ENCODE data around the gene HRH2.

The HRH2 gene

DNA sequence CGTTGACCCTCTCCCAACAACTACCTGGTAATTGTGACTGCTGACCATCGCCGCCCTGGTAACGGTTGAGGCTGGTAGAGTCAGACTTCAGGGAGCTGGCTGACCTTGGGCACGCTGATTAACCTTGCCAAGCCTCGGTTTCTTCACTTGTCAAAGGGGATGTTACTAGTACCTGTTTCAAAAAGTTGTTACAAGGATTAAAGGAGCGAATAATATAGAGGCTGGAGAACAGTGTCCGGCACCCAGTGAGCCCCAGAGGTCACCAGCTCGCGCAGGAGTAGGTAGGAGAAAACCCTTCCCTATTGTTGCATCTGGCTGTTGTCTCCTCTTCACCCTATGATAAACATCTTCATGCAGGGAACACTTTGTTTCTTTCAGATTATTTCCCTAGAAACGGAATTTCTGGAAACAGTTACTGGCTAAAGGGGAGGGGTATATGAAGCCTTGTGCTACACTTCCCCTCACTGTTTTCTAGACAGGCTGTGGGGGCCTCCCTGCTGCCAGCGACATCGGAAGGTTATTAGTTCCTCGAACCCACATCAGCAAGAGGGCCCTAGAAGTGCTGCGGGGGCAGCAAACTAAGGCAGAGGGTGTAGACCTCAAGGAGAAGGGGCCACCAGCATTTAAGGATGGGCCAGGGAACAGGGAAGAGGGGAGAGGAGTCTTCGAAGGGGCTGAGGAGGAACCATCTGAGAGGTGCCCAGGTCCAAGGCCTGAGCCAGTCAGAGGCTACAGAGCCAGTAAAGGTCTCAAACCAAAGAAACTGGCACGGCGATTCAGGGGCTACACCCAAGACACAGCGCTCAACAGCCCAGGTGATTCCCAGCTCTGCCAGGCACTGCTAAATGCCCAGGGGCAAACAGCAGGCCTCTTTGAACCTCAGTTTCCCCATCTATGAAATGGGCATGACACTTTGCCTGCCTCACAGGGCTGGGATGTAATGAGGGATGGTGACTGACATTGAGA lies 37.6 kb downstream of the HRH2 start:
- no peak for DNase-seq (ENCODE audit: low spot score in 2 of 2)
- Mint-ChIP-seq H3K9me3 (no peaks in the 10 kb centered on the region), H3K27ac (no peak overlapping the region), H3K4me3 (no peak overlapping the region), H3K4me1 (no peaks in the 10 kb centered on the region), H3K27me3 (peaks cover 18% of the 10 kb centered on the region), H3K36me3 (no peaks in the 10 kb centered on the region)
- ATAC-seq (ENCODE audit: low read depth), result no peak

DNA sequence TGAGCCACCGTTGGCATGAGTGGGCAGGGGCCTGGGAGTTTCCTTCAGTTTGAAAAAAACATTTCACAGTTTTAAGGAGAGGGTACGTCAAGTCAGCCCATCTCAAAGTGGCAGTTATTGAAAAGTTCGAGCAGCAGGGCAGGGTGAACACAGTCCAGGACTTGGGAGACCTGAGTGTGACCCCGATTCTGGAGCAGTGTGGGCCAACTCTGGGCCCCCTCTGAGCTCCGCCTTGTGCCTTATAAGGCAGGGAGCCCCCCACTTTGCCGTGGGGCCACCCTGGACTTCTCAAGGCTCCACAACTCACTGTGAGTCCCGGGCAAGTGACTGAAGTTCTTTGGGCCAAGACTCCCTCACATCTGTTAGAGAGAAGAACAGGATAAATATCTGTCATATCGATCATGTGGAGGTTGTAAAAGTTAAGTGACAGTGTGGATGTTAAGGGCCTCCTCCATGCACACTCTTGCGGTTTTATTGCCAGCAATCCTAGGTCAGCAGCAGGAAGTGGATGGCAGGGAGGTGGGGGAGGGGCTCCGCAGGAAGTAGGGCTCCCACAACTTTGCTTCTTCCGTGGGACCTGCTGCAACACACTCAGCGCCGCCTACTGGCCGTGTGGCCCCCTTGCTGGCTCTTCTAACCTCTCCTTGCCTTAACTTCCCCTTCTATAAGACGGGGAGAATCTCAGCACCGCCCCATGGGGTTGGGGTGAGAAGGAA lies 38.4 kb downstream of the HRH2 start:
- Mint-ChIP-seq H3K27ac (no peak overlapping the region), H3K4me1 (no peaks in the 10 kb centered on the region), H3K27me3 (peaks cover 12% of the 10 kb centered on the region), H3K4me3 (no peak overlapping the region), H3K9me3 (no peaks in the 10 kb centered on the region), H3K36me3 (no peaks in the 10 kb centered on the region)
- DNase-seq (ENCODE audit: low spot score in 2 of 2), result no peak
- ATAC-seq (ENCODE audit: low read depth), result no peak

DNA sequence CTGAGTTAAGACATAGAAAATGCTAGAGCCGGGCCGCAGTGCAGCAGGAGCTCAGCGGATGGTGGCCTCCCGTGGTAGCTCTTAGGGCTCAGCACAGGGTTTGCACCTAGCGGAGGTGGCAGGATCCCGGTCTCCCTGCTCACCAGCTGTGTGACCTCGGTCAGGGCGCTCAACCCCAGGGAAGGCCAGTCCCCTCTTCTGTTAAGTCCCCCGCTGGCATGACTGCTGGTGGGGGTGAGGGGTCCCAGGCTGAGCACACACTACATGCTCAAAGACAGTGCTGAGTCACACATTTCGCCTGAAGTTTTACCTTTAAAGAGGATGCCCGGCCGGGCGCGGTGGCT lies 39.0 kb downstream of the HRH2 start:
- H3K36me3 Mint-ChIP-seq, result no peaks in the 10 kb centered on the region
- H3K9me3 Mint-ChIP-seq, result no peaks in the 10 kb centered on the region
- H3K27me3 Mint-ChIP-seq, result peaks cover 12% of the 10 kb centered on the region
- H3K4me1 Mint-ChIP-seq, result no peaks in the 10 kb centered on the region
- DNase-seq (ENCODE audit: low spot score in 2 of 2) (no peak), ATAC-seq (ENCODE audit: low read depth) (no peak)
- H3K27ac Mint-ChIP-seq, result no peak overlapping the region
- H3K4me3 Mint-ChIP-seq, result no peak overlapping the region

DNA sequence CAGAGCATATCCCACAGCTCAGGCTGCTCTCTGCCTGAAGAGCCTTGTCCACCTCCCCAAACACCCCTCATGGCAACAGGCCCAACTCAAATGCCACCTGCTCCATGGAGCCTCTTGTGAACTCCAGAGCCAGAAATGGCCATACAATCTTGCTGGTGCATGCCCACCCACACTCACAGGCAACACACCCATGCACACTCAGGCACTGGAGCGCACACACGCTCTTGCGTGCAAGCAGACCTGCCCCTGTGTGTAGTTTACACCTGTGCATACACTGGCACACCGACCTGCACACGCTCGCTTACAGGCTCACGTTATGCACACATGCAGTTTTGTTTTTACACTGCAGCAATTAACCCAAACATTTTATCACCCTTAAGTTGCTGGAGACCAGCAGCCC lies 40.0 kb downstream of the HRH2 start:
- Mint-ChIP-seq H3K27me3 (peaks cover 11% of the 10 kb centered on the region), H3K9me3 (no peaks in the 10 kb centered on the region), H3K4me1 (no peaks in the 10 kb centered on the region), H3K27ac (no peak overlapping the region), H3K36me3 (no peaks in the 10 kb centered on the region), H3K4me3 (no peak overlapping the region)
- DNase-seq (ENCODE audit: low spot score in 2 of 2) (no peak), ATAC-seq (ENCODE audit: low read depth) (no peak)

DNA sequence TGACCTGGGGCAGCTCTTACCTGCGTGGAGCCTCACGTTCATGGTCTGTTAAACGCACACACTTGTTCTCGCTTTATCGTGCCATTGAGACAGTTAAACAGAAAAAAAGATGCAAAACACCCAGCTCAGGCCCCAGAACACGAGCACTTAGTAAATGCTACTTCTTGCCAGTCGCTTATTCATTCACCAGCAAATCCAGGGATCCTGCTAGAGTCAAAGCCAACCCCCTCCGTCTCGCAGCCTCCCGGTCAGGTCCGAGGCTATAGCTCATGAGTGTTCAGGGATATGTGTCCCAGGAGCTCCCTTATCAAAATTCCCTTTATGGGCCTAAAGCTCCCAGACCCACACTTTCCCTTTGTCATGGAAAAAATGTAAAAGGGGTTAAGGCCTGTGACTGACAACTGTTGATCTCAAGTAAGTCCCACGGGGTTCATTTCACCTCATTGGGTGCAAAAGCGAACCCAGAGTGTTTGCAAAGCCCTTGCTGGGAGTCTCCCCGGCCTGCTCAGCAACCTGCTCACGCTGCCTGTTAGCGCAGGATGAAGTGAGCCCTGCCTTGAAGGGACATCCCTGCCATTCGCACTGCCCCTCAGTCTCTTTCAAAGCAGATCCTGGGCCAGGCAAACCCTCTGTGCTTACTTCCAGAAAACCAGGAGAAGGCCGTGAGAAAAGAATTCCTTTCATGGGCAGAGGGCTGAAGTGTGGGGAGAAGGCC lies 40.7 kb downstream of the HRH2 start:
- ATAC-seq (ENCODE audit: low read depth) (no peak), DNase-seq (ENCODE audit: low spot score in 2 of 2) (no peak)
- Mint-ChIP-seq H3K4me1 (no peaks in the 10 kb centered on the region), H3K4me3 (no peak overlapping the region), H3K27me3 (peaks cover 11% of the 10 kb centered on the region), H3K9me3 (peaks cover 4% of the 10 kb centered on the region), H3K36me3 (no peaks in the 10 kb centered on the region), H3K27ac (no peak overlapping the region)

DNA sequence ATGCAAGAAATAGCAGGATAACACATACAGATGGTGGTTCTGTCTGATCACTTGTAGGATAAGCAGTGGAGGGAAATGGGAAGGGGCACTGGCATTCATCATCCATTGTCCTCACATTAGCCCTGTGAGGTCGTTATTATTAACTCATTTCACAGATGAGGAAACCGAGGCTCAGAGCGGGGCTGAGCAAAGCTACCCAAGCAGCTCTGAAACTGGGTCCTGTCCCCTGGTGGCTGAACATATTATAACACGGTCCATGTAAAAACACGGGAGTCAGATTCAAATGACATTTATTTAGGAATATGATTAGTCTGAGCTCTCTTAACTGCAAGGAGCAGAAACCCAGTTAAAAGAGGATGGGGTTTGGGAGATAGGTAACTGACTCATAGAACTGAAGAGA lies 43.1 kb downstream of the HRH2 start:
- no peaks in the 10 kb centered on the region for H3K4me1 Mint-ChIP-seq
- peaks cover 9% of the 10 kb centered on the region for H3K27me3 Mint-ChIP-seq
- no peaks in the 10 kb centered on the region for H3K36me3 Mint-ChIP-seq
- DNase-seq (ENCODE audit: low spot score in 2 of 2), result no peak
- H3K9me3 Mint-ChIP-seq, result peaks cover 4% of the 10 kb centered on the region
- no peak overlapping the region for H3K27ac Mint-ChIP-seq
- no peak overlapping the region for H3K4me3 Mint-ChIP-seq
- ATAC-seq (ENCODE audit: low read depth), result no peak

DNA sequence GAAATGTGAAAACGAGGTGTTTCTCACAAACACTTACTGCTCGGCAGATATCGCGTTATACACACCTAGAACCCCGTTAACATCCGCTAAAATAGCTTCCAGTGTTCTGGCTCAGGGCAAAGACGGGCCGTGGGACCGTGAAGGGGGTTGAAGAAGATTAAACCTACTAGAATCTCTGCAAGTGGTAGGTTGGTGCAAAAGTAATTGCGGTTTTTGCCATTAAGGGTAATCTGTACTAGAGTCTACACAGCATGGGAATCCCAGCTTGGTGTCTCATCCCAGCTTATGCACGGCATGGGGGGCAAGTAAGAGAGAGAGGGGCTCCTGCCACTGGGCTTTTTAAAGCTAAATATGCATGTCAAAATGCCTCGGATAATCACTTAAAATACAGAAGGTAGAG lies 43.9 kb downstream of the HRH2 start:
- H3K36me3 Mint-ChIP-seq, result no peaks in the 10 kb centered on the region
- no peak overlapping the region for H3K4me3 Mint-ChIP-seq
- peaks cover 9% of the 10 kb centered on the region for H3K27me3 Mint-ChIP-seq
- ATAC-seq (ENCODE audit: low read depth) (no peak), DNase-seq (ENCODE audit: low spot score in 2 of 2) (no peak)
- H3K27ac Mint-ChIP-seq, result no peak overlapping the region
- H3K4me1 Mint-ChIP-seq, result no peaks in the 10 kb centered on the region
- peaks cover 4% of the 10 kb centered on the region for H3K9me3 Mint-ChIP-seq

DNA sequence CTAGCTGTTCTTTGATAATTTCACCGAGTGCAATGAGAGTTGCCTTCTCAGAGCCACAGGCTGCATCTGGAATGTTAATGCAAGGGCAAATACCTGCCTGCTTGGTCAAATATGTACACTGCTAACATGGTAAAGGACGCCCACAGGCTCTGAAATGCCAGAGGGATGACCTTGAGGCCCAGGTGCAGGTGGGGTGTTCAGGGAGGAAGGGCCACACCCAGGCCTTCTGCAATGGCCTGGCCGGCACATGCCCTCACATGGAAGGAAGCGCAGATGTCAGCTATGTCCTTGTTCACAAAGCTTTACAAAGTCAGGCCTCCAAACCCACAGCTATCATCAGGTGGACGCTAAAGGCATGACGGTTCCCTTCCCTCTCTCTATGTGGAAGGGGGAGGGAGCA lies 48.6 kb downstream of the HRH2 start:
- Mint-ChIP-seq H3K27me3 (peaks cover 16% of the 10 kb centered on the region), H3K4me1 (no peaks in the 10 kb centered on the region), H3K27ac (no peak overlapping the region), H3K4me3 (no peak overlapping the region), H3K9me3 (peaks cover 4% of the 10 kb centered on the region), H3K36me3 (no peaks in the 10 kb centered on the region)
- ATAC-seq (ENCODE audit: low read depth) (no peak), DNase-seq (ENCODE audit: low spot score in 2 of 2) (no peak)

DNA sequence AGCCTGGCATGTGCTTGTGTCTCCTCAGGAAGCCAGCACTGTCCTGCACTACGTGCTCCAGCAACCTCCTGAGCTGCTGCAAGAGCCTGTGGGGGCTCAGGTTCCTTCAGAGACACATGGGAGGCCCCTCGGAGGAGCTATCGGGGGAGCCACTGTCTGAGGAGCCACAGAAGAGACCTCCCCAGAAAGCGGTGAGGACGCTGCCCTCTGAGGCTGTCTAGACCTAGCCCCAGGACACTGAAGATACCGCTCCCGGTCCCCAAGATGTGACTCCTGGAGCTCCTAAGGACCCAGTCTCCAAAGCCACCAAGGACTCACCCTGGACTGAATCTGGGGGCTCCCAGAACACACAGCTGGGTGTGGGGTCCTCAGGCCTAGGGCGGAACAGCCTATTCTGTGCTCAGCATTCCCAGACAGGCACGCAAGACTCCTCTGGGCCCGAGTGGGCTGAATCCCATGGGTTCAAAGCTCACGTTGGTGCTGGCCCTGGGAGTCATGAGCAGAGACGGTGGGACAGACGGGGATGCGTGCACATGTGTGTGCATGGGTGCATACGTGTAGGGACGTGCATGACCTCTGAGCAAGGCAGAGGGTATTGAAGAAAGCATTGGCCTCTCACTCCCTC lies 50.0 kb downstream of the HRH2 start:
- DNase-seq (ENCODE audit: low spot score in 2 of 2) (no peak), ATAC-seq (ENCODE audit: low read depth) (no peak)
- Mint-ChIP-seq H3K9me3 (peaks cover 4% of the 10 kb centered on the region), H3K4me3 (no peak overlapping the region), H3K4me1 (no peaks in the 10 kb centered on the region), H3K36me3 (no peaks in the 10 kb centered on the region), H3K27ac (no peak overlapping the region), H3K27me3 (peaks cover 21% of the 10 kb centered on the region)

DNA sequence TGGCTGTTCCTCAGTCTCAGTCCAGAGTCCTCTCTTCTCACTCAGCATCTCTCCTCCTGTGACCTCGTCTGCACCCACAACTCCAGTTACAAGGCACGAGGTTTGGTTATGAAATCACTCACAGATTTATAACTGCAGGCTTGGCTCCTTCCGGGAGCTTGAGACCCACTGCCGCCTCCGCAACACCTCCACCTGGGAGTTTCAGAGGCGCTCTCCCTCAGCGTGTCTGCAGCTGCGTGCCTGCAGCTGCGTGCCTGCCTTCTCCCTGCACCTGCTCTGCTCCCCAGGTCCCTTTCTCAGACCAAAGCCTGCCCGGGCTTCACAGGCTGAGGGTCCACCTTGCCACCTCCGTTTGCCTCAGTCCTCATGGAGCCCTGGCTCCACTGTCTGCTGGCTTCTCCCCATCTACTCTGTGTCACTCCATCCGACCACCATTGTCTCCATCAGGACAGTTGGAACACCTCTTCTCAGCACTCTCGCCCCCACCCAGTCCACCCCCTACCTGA lies 51.5 kb downstream of the HRH2 start:
- no peak for DNase-seq (ENCODE audit: low spot score in 2 of 2)
- no peak for ATAC-seq (ENCODE audit: low read depth)
- H3K27ac Mint-ChIP-seq, result no peak overlapping the region
- peaks cover 21% of the 10 kb centered on the region for H3K27me3 Mint-ChIP-seq
- no peaks in the 10 kb centered on the region for H3K4me1 Mint-ChIP-seq
- H3K9me3 Mint-ChIP-seq, result no peaks in the 10 kb centered on the region
- H3K4me3 Mint-ChIP-seq, result no peak overlapping the region
- H3K36me3 Mint-ChIP-seq, result no peaks in the 10 kb centered on the region

DNA sequence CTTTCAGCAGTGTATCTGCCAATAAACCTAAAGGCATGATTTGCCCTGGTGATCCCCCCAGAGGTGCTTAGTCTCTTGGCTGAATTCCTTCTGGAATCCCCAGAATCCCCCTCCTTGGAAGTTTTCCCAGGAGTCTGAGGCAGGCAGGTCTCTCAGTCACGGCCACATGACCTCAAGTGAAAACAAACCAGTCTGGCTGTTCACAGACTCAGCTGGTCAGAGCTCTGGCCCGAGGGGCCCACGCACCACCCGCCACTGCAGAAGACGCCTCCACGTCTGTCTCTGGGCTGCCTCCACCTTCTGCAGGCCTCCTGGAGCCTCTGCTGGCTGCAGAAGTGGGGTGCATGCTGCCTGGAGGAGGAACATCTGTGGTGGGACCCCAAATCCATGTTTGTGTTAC lies 52.5 kb downstream of the HRH2 start:
- Mint-ChIP-seq H3K9me3 (no peaks in the 10 kb centered on the region), H3K4me1 (no peaks in the 10 kb centered on the region), H3K27ac (no peak overlapping the region), H3K27me3 (peaks cover 25% of the 10 kb centered on the region), H3K36me3 (no peaks in the 10 kb centered on the region), H3K4me3 (no peak overlapping the region)
- no peak for DNase-seq (ENCODE audit: low spot score in 2 of 2)
- no peak for ATAC-seq (ENCODE audit: low read depth)

DNA sequence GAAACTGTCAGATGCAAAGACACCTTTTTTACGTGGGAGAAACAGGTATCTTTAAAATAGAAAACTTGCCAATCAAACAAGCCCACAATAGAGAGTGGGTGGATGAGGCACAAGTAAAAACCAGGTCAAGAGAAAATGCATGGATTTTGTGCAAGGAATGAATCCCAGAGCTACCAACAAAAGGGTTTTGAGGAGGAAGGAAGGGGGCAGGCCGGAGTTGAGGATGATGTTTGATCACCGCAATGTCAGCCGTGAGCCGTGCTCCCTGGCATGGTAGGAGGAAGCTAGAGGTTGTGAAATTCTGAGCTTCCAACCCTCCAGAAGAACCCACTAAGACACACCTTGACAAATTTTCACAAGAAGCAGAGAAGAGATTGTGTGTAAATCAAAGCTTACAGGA lies 53.2 kb downstream of the HRH2 start:
- Mint-ChIP-seq H3K27ac (no peak overlapping the region), H3K36me3 (no peaks in the 10 kb centered on the region), H3K27me3 (peaks cover 27% of the 10 kb centered on the region), H3K4me1 (no peaks in the 10 kb centered on the region), H3K4me3 (no peak overlapping the region), H3K9me3 (peaks cover 1% of the 10 kb centered on the region)
- DNase-seq (ENCODE audit: low spot score in 2 of 2), result no peak
- ATAC-seq (ENCODE audit: low read depth), result no peak

DNA sequence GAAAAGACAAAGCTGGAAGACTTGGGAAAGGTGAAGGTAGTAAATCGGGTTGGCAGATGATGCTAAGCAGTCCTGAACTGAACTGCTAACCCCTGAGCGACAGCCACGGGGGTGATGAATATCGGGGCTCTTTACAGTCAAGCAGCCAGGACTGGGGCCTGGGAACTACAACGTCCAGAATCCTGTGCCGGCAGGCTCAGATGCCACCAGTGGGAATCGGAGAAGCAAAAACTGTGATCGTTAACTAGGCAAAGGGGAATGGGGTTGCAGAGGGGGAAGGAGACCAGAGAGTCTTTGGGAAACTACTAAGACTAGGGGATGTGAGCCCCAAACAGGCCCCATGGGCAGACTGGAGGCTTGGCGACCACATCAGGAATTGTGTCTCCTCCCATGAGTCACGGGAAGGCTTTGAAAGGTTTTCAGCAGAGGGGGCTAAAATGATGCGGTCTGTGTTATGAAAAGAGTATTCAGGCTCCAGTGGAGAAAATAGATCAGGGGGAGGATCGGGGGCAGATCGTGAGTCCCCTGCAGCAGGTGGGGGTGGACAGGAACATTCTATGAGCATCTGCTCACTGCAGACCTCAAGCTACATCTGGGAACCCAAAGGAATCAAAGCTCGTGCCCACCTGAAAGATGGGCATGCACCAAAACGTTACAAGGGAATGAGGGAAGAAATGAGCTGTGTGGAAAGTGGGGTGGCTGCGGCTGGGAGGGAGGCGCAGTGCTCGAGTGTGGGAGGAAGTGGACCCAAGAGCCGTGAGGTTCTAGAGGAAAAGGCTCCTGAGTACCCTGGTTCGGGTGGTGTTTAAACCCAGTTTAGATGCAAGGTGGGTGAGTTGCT lies 53.8 kb downstream of the HRH2 start:
- Mint-ChIP-seq H3K27me3 (peaks cover 29% of the 10 kb centered on the region), H3K9me3 (peaks cover 3% of the 10 kb centered on the region), H3K36me3 (no peaks in the 10 kb centered on the region), H3K4me3 (no peak overlapping the region), H3K4me1 (no peaks in the 10 kb centered on the region), H3K27ac (no peak overlapping the region)
- no peak for DNase-seq (ENCODE audit: low spot score in 2 of 2)
- ATAC-seq (ENCODE audit: low read depth), result no peak

Measured in memory B cell (primary cell).